HG03521 (cell line): ENCODE data around the gene NCOA4.
"Not testable (repeated sequence)": the region's sequence is repeated elsewhere in the genome, so short reads cannot be mapped to it uniquely, and the experiment has no call there.

Source experiments
- ATAC-seq: cut with Tn5 transposase; IDR thresholded peaks from one replicate; pipeline ENCODE4 v1.9.1; 2021; ENCODE audit warnings: mild to moderate bottlenecking, moderate library complexity; ENCODE audit not compliant: unreplicated experiment

NCOA4 gene

GRCh38 chr10:45997994-45998763 is 32.2 kb downstream of the NCOA4 start:
- ATAC-seq: no peak

- no peak for ATAC-seq
Observed at GRCh38 chr10:45997557-45997956, 32.9 kb downstream of the NCOA4 start.

GRCh38 chr10:45985590-45985989 is 44.8 kb downstream of the NCOA4 start:
- ATAC-seq: not testable (repeated sequence)

- ATAC-seq: not testable (repeated sequence)
Observed at GRCh38 chr10:45984473-45984872, 46.0 kb downstream of the NCOA4 start.

- ATAC-seq: peak; percentile 50
Observed at GRCh38 chr10:45983538-45984186, 46.8 kb downstream of the NCOA4 start.

GRCh38 chr10:45981367-45981766 is 49.1 kb downstream of the NCOA4 start:
- not testable (repeated sequence) for ATAC-seq

- peak; percentile 60 for ATAC-seq
Observed at GRCh38 chr10:45978554-45978953, 51.9 kb downstream of the NCOA4 start.

- not testable (repeated sequence) for ATAC-seq
Observed at GRCh38 chr10:45974041-45974440, 56.4 kb downstream of the NCOA4 start.

GRCh38 chr10:45972813-45973169 is 57.6 kb downstream of the NCOA4 start:
- peak; percentile 21 for ATAC-seq

- ATAC-seq: peak; percentile 53
Observed at GRCh38 chr10:45972106-45972812, 58.2 kb downstream of the NCOA4 start, which contains the start of gene TIMM23. Gene TIMM23 (plus strand): TSS chr10:45972489. CDS start chr10:45972625, 136 bp downstream.

- ATAC-seq: peak; percentile 27
Observed at GRCh38 chr10:45971742-45972105, 58.7 kb downstream of the NCOA4 start.

- not testable (repeated sequence) for ATAC-seq
Observed at GRCh38 chr10:45971019-45971418, 59.4 kb downstream of the NCOA4 start.

GRCh38 chr10:45962686-45963452 is 67.6 kb downstream of the NCOA4 start:
- ATAC-seq: not testable (repeated sequence)

GRCh38 chr10:45957928-45958327 is 72.5 kb downstream of the NCOA4 start:
- not testable (repeated sequence) for ATAC-seq

GRCh38 chr10:45956634-45957033 is 73.8 kb downstream of the NCOA4 start:
- not testable (repeated sequence) for ATAC-seq
